ENCODE results near the gene PROKR2.

Gene PROKR2

DNA sequence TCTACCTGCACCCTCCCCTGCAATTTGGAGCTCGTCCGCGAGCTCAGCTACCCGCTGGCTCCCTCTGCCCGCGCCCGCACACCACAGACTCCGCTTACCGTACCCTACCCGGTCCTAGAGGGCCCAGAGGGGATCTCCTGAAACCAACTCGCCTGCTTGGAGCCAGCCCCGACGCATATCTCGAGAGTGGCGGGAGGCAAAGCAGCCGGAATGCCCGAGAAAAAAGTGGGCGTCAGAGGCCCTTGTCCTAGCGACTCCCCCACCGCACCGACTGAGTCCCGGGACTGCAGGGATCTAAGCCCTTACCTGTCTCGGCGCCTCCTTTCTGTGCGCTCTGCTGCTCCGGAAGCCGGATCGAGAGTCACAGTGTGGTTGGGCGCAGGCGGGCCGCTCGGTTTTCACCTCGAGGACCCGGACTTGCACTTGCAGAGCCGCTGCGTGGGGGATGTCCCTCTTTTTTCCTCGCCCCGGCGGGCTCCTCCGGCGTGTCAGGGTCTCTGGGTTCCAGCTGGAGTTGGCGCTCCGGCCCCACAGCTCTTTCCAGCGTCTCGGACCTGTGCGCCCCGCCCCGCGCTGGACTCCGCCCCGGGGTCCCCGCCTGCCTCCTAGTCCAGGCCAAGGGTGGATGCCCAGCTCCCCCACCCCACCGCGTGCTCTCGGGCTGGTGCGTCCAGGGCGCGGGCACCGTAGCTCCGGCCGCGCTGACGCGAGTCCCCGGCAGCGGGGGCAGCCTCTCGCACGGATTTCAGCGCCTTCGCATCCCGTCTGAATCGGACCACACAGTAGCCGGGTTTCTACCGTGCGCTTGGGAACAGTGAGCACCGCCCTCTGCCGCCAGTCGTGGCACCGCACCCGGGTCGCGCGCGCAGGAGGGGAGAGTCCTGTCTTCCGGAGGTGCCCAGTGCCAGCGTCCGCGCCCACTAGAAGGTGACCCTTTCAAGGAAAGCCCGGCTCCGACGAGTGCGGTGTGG, at the start of gene PROKR2:
Gene PROKR2, minus strand, starts transcription at position 767 of the 971 bp plus-strand sequence. CDS start 2,585 bp downstream, outside the sequence.
- DNase-seq: no peak

DNA sequence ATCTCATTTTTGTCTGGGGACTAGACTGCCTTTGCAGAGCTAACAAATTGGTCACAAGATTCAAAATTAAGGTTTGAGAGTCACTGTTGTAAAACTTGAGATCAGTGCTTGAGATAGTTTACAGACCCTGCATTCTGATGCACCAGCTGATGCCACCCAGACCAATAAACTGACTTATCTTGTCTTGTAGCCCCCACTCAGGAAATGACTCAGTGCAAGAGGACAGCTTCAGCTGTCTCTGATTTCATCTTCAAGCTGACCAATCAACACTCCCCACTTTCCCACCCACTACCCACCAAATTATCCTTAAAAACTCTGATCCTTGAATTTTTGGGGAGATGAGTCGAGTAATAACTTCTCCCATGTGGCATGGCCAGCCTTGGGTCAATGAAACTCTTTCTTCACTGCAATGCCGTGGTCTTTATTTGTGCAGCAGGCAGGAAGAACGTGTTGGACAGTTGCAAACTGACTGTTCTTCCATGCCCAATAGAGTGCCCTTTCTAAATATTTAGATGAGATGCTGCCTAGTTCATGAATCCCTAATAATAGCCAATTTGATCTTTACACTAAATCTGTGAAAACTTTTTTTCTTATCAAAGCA, 48.3 kb upstream of the PROKR2 start:
- no peak for DNase-seq

DNA sequence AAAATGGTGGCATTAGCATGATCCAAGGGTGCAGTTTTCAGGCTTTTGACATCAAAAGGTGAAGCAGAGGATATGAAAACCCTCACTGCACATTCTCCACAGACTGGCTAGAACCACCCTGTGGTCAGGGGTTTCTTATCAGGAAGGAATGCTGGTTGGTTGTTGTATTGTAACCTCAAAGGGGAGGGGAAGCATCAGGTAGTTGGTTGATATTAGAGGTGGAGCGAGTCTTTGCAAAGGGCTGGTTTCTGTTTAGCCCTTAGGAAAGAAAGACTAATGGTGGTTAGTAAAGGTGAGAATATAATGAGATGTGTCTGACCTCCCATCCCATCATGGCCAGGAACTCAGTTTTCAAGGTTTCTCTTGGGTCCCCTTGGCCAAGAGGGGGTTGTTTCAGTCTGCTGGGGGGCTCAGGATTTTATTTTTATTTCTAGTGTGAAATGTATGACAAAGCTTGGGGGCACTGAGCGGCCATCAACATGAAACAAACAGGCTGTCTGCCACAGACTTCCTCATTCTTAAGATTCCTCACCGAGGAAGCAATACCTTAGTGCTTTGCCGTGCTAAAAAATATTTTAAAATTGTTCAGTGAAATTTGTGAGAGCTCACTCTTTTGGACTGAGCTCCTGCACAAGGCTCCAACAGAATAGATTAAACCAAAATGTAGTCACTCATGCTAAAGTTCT, 47.5 kb upstream of the PROKR2 start:
- DNase-seq: no peak

DNA sequence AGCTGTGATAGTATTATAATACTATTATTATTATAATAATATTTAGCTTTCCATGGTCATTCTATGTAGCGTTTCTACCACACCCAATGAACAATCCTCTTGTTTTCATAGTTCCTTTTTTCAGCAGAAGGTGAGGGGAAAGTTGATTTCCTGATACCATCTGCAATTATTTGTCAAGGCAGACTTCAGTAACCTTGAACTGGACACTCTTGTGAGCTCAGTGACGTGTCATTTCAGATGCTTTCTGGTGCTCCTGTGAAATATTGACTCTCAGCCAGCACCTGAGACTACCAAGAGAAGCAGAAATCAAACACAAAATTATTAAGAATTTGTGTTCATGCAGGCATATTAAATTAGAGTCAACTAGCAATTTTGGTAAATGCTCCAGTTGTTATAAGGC, 46.0 kb upstream of the PROKR2 start:
- DNase-seq: no peak

DNA sequence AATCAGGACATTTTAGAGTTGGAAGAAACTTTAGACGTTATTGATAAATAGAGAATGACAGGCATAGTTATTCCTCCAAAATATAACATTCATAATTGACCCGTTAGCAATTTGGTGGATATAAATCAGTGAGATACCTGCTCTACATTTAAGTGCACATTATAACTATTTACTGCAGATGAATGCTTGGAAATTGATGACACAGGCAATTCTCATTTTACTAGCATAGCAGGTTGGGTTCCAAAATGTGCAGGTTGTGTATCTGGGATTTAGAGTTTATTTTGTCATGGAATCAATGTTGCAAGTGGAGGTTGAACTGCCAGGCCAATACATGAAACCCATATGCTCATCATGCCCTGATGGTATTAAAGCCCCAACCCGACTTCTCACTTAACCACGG, 44.4 kb upstream of the PROKR2 start:
- no peak for DNase-seq

DNA sequence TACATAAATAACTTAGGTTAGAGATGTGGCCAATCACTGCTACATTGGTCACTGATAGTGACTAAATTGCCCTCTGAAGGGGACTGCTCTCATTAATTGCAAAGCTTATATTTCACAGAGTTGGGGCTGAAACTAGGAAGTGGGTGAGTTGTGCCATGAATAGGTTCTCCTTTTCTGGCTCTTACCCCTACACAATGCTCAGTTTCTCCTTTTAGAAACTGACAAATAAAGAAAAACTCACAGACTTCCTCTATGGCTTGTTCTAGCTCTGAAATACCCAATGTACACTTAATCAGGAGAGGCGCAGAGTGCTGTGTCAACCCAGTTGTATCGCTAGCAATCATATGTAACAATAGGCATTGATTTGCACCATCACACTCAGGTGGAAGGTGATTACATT, 41.2 kb upstream of the PROKR2 start:
- DNase-seq: no peak

DNA sequence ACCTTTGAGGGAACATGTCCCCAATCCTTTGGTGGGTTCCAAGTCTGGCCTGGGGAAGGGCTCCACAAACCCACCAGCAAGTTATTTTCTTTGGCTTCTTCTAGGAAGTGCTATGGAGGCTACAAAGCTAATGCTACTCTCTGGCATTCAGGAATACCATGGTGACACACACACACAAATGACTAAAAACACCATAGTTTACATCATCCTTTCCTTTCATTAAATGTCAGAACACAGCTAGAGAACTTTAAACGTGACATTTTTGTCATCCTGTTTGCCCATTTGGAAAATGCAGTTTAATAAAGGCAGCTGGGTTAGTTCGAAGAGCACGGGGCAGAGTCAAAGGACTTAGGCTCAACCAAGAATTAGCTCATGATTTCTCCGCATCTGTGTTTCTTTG, 40.2 kb upstream of the PROKR2 start:
- no peak for DNase-seq

DNA sequence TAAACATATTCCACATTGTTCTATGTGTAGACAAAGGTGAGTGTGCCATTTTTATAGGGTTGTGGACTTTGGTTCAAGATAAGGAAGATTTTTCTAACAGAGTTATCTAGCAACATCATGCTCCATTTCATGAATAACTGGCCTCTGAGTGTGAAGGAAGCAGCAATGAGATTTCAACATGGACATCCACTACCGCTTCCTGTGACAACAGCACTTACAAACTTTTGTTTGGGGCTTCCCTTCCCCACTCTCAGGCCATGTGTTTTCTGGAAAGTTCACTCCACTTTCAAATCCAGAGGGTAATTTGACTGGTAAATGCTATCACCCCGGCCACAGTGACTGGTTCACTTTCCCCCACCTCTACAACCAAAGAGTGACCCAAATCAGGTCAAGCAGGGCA, 38.1 kb upstream of the PROKR2 start:
- no peak for DNase-seq

DNA sequence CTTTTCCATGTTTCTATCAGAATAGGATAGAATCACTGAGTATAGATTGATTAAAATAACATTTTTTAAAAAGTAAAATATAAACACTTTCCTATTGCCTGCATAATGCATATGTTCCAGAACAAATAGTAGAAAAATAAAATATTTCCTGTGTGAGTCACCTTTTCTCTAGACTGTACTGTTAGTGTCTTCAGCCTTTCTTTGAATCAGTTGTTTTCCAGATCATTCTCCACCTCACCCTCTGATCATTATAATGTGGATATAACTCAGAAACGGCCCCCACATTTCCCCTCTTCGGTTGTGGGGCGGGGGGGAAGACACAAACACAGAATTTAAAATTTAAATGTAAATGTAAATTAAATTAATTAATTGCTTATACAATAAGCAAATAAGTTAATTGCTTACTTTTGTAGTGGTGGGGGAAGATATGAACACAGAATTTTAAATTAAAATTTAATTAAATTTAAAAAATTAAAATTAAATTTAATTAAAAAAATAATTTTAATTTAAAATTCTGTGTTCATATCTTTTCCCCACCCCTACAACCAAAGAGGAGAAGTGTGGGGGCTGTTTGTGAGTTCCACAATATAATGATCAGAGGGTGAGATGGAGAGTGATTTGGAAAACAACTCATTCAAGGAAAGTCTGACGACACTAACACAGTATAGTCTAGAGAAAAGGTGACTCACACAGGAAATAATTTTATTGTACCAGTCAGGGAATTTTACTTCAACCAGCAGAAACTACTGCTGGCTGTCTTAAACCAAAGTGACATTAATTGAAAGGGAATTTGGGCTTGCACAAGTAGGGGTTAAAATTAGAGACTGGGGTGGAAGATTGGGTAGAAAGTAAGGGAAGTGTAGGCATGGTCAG, 37.1 kb upstream of the PROKR2 start:
- DNase-seq: no peak

DNA sequence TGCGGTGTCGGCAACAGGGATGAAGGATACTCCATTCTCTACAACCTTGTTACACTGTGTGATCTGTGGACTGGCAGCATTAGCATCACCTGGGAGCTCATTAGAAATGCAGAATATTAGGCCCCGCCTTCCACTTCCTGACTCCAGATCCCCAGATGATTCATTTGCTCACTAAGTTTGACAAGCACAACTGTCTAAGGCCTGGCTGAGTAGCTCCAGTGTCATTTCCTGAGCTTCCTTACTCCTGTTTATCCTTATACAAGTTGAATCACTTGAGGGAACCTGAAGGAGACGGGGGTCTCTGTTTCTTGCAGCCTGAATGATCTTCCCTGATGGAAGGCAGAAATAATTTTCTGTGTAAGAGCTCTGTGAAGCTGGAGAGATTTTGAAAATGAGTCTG, 32.7 kb upstream of the PROKR2 start:
- no peak for DNase-seq

DNA sequence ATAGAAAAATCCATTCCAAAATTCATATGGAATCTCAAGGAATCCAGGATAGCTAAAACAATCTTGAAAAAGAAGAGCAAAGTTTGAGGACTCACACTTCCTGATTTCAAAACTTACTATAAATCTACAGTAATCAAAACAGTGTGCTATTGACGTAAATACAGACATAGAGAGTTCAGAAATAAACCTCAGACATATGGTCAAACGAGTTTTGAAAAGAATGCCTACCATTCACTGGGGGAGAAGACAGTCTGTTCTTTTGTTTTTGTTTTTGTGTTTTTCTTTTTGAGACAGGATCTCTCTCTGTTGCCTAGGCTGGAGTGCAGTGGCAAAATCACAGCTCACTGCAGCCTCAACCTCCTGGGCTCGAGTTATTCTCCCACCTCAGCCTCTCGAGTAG, 25.3 kb upstream of the PROKR2 start:
- no peak for DNase-seq

DNA sequence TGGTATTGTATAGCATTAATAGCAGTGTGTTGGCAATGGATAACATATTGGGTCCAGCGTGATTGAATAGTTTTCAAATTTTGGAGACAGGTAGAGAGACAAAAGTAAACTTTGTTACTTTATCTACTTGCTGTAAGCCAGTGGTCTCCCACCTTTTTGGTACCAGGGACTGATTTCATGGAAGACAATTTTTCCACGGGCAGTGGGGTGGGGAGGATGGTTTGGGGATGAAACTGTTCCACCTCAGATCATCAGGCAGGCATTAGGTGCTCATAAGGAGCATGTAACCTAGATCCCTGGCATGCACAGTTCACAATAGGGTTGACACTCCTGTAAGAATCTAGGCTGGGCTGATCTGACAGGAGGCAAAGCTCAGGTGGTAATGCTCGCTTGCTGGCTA, 14.6 kb upstream of the PROKR2 start:
- DNase-seq: no peak

DNA sequence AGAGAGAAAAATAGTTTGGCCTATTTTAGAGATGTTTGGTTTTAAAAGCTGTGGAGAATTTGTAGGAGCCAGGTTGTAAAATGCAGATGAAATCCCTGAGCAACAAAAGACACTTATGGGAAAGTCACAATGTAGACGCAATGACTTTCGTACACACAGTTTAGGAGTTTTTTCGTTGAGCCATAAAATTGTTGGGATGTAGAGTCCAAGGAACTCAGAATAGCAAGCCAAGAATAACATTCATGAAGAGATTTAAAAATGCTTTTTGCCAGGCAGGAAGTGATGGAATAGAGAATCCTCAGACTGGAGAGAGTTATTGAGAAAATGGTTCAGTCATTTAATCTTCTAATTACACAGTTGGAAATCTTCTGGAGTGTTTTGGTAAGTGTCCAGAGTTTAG, 11.5 kb upstream of the PROKR2 start:
- no peak for DNase-seq

DNA sequence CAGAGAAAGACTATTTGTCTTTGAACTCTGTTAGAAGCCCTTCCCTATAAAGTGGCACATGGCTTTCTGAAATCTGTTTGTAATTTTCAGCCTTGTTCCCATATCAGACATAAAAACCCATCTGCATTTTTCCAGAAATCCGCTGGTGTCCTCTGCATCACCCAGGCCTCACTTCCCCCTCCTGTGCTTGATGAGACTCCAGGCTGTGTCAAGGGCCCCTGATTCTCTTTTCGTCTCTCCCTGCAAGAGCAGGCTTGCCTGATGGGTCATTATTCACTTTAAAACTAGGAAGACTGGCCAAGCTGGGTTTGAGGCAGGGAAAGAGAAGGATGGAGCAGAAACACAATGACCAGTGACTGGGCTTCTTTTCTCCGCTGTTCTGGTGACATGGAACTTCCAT, 10.6 kb upstream of the PROKR2 start:
- no peak for DNase-seq

DNA sequence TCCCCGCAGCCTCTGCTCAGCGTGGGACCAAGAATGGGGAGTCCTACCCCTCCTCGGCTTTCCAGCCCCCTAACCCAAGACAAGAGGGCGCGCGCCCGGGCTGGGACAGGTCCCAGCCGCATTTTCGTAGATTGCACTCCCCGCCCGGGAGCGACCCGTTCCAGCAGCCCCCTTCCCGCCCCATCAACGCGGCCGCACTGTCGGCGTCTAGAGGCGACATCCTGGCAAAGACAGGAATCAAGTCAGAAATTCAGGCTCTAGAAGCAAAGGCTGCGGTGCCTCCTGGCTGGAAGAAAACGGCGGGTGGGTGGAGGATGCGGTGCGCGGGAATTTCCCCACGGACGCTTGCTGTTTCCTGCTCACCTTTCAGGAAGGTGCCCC, 957 bp downstream of the PROKR2 start:
- no peak for DNase-seq

DNA sequence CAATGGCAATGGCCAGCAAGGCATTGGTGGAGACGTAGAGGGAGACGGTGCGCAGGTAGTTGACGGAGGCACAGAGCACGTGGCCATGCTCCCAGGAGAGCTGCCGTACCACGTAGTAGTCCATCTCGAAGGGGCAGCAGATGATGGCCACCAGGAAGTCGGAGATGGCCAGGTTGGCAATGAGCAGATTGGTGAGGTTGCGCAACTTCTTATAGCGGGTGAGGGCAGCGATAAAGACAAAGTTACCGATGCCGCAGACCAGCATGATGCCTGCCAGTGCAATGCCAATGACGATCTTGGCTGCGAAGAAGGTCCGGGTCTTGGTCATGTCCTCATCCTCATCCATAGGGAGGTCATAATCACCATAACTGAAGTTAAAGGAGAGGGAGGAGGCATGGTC, 2.8 kb downstream of the PROKR2 start:
- no peak for DNase-seq

DNA sequence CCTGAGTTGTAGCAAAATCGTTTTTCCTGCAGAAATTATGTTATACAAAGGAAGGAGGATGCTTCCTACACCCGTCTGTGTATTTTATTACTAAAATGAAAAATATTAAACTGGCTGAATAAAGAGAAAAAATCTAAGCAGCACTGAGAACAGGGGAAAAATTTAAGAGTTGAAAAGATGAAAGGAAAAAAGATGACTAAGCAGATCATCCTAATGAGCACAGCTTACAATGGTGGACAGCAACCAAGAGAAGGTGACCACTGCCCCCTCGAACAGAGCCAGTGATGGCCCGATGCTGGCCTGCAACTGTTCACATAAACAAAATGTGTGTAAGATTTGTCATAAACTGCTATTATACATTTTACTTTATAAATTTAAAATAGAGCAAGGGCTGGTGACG, 4.2 kb downstream of the PROKR2 start:
- DNase-seq: no peak

DNA sequence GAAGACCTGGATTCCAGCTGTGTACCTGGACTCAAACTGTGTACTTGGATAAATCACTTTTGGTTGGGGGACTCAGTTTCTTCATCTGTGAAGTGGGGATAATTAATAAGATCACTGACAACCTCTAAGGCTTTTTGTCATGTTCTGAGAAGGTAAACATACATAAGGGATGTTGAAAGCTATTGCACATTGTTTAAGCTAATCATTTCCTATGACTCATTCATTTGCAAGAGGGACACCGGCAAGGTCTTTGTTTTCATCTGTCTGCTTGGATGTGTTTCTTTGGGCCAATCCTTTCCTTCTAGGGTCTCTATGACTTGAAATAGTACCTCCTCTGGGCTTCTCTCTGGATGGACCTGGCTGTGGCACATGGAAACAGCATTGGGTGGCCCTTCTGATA, 6.8 kb downstream of the PROKR2 start:
- DNase-seq: no peak

DNA sequence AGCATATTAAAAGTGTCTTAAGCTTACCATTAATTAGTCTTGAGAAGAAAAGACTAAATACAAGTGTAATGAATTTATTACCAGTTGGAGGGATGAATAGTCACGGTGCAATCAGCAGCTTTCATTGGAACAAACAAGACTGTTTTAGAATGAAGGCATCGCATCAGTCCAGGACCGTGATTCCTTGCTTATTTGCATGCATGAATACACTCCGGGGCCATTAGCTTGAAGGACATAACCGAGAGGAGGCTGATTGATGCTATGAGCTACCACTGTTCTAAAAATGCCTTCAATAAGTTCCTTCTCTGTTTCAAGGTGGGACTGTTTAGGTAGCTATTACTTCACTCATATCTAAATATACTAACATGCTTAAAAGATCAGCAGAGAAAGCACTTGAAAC, 17.9 kb downstream of the PROKR2 start:
- DNase-seq: no peak

DNA sequence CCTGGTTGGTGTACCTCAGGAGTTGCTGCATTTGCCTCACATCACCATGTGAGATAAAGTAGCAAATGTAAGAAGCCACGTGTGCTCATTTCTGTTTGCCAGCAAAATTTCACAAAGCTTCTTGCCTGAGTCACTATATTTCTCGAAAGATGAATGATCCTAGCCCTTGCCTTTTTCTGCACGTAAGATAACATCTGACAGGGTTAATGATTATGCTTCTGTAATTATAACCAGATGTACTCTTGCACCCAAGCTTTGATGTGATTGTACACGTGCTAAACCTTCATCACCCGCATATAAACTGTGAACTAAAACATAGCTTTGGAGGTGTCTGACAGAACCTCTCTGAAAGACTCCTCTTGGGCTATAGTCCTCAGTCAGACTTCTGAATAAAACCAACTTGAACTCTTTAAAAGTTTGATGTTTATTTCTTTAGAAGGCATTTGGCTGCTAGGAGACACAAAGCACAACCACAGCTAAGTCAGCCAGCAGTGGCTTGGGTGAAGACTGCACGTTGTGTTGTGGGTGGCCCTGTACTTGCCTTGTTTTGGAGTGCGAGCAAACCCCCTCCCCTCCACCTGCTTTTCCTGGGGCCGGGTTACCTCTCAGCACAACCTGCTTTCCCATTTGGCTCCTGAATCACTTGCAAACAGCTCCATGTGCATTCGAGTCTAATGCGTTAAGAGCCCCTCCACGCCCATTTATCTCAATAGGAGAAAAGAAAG, 19.3 kb downstream of the PROKR2 start:
- no peak for DNase-seq

DNA sequence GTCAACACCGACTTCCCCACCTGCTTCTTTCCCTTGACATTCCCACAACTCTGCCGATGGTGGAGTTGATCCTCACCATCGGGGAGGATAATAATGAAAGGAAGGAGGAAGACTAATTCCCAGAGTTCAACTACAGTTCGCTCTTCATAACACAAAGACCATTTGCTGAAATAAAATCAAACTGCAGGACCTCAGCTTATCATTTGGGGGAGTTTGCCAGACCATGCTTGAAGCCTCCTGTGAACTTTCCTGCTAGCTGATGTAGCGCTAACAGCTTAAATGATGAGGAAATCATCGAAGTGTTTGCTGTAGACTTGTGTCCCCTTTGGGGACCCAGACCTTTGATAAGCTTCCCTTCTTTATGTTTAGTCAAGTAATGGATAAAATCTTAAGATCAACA, 26.2 kb downstream of the PROKR2 start:
- no peak for DNase-seq

DNA sequence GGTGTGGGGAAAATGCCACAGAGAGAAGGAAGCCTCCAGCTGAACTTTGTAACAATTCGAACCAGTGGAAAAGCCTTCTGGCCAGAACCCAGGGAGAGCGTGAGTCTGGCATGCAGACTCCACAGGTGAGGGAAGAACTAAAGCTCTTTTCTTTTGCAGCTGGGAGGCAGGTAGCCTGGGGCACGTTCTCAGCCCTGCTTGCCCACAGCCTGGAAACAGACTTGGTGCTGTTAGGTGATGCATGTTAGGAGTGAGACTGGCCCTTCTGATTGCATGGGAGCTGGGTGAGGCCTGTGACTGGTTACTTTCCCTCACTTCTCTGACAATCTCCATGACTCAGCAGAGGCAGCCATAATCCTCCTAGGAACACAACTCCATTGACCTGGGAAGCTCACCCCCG, 34.2 kb downstream of the PROKR2 start:
- DNase-seq: no peak
